PC-3 (cell line): ENCODE results near the gene FBF1. TPM values are rescaled to one million over a fixed set of nuclear protein-coding genes. Genes with fewer than 3 reads are reported as not detected.
A peak's percentile ranks its signal among the peaks of the same experiment; 100 is the strongest.
"Not testable (repeated sequence)": the region's sequence is repeated elsewhere in the genome, so short reads cannot be mapped to it uniquely, and the experiment has no call there.

Experiments used
- ATAC-seq: fragments of 200-7000 bp; cut with Tn5 transposase; 2 replicates; pipeline ENCODE4 v1.9.1; 2020; ENCODE audit warnings: mild to moderate bottlenecking, moderate library complexity
- BruUV-seq: library from RNA; stranded (reverse); fragments of 400-500 nt; replicated peaks from 2 replicates; lab custom pipeline; 2021; lab: Mats Ljungman, UMichigan
- CTCF ChIA-PET: fragments of 300-600 bp; sonication (Branson Sonifier 250); formaldehyde crosslinking; loops from one replicate; lab custom pipeline; 2022; ENCODE audit warnings: antibody characterized with exemption; lab: Charles Lee
- POLR2A ChIA-PET: fragments of 300-600 bp; sonication (Branson Sonifier 250); formaldehyde crosslinking; loops from one replicate; lab custom pipeline; 2022; ENCODE audit warnings: antibody characterized with exemption; ENCODE audit not compliant: unreplicated experiment; lab: Charles Lee
- DNase-seq: peaks from one replicate; pipeline ENCODE4 v3.0.0-alpha.2; 2015
- H2AFZ ChIP-seq: fragments of 300-600 bp; sonication (generic); 2 replicates; pipeline ENCODE4 v1.6.0; 2016; ENCODE audit warnings: antibody characterized with exemption, low read length
- H3F3A ChIP-seq: fragments of 300-600 bp; sonication (generic); one replicate; pipeline ENCODE4 v1.6.0; 2017; ENCODE audit warnings: antibody characterized with exemption, low read length, control low read depth, mild to moderate bottlenecking; ENCODE audit not compliant: unreplicated experiment
- H3K27ac ChIP-seq: fragments of 300-600 bp; sonication (generic); 2 replicates; pipeline ENCODE4 v1.5.1; 2016; ENCODE audit warnings: mild to moderate bottlenecking, low read length
- H3K27me3 ChIP-seq: fragments of 300-600 bp; sonication (generic); 2 replicates; pipeline ENCODE4 v1.6.1; 2016; ENCODE audit warnings: low read length, mixed read lengths
- H3K36me3 ChIP-seq: fragments of 300-600 bp; sonication (generic); 2 replicates; pipeline ENCODE4 v1.6.1; 2016; ENCODE audit warnings: low read depth, mixed run types, low read length, mixed read lengths
- H3K4me1 ChIP-seq: fragments of 300-600 bp; sonication (generic); 2 replicates; pipeline ENCODE4 v1.5.1; 2016; ENCODE audit warnings: low read length; ENCODE audit not compliant: insufficient read depth
- H3K4me2 ChIP-seq: fragments of 300-600 bp; sonication (generic); 2 replicates; pipeline ENCODE4 v1.6.0; 2016; ENCODE audit warnings: low read length
- H3K4me3 ChIP-seq: fragments of 300-600 bp; sonication (generic); 2 replicates; pipeline ENCODE4 v1.5.1; 2016; ENCODE audit warnings: mild to moderate bottlenecking, low read length, mixed read lengths
- H3K79me2 ChIP-seq: fragments of 300-600 bp; sonication (generic); 2 replicates; pipeline ENCODE4 v1.6.1; 2017; ENCODE audit warnings: low read length, mixed read lengths
- H3K9ac ChIP-seq: fragments of 300-600 bp; sonication (generic); 2 replicates; pipeline ENCODE4 v1.6.0; 2016; ENCODE audit warnings: mild to moderate bottlenecking, low read length
- H3K9me2 ChIP-seq: fragments of 300-600 bp; sonication (generic); replicated peaks from 2 replicates; pipeline ENCODE4 v1.6.1; 2016; ENCODE audit warnings: mixed run types, low read length, mixed read lengths
- H3K9me3 ChIP-seq: fragments of 300-600 bp; sonication (generic); 2 replicates; pipeline ENCODE4 v1.6.1; 2016; ENCODE audit warnings: low read length, mixed read lengths
- H4K20me1 ChIP-seq: fragments of 300-600 bp; sonication (generic); 2 replicates; pipeline ENCODE4 v1.6.1; 2016; ENCODE audit warnings: low read length, mixed read lengths
- EZH2 ChIP-seq: fragments of 300-600 bp; sonication (generic); IDR thresholded peaks from one replicate; pipeline ENCODE4 v1.6.1; 2017; ENCODE audit warnings: antibody characterized with exemption, mild to moderate bottlenecking, low read length; ENCODE audit not compliant: unreplicated experiment
- EZH2phosphoT487 ChIP-seq: fragments of 300-600 bp; sonication (generic); IDR thresholded peaks from 2 replicates; pipeline ENCODE4 v1.6.1; 2018; ENCODE audit warnings: mild to moderate bottlenecking, antibody characterized with exemption, low read length, borderline replicate concordance
- intact Hi-C: fragments of 100-400 bp; cut with micrococcal nuclease; formaldehyde crosslinking; loops from 2 replicates; pipeline ENCODE4 v1.9.0; 2023
- total RNA-seq: library from RNA; depleted of rRNA; stranded (reverse); fragments of >200 nt; gene quantifications from 2 replicates; pipeline ENCODE4 v1.2.3, GENCODE V29; 2014
- TF ChIP-seq, protein P1 (sequence below): fragments of 300-600 bp; sonication (generic); conservative IDR thresholded peaks from 2 replicates; pipeline ENCODE4 v1.5.1; 2017; ENCODE audit warnings: antibody characterized with exemption, low read depth, mild to moderate bottlenecking, low read length

The FBF1 gene
- total RNA-seq, 1 experiment from 2014 or later = 39.2 TPM

GRCh38 chr17:75891022-75891604 lies 49.7 kb downstream of the FBF1 start:
- intact Hi-C loops = no loop called here

DNA sequence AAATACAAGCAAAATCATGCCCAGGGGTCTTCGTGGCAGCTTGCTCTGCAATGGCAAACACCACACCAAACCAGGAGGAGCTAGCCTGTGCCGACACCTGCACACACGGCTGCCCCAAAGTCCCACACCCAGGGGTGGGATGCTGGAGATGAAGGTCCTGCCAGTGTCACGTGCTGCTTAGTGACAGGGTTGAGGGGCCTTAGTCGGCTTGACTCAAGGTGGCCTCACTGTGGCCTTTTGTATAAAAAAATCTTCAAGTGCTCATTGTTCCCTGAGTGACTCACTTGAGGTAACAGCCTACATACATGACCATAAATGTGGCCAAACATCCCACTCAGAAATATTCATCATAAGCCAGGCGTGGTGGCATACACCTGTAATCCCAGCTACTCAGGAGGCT lies 51.4 kb downstream of the FBF1 start:
- DNase-seq (peak; percentile 60), ATAC-seq (peak; percentile 70)
- TSS peak; percentile 35 for BruUV-seq
- no peak overlapping the region for H3K4me3 ChIP-seq
- ChIA-PET CTCF (interaction anchor here (1.2 kb wide), 1 partner anchor 44 kb away, joined by 3 read pairs; no protein-coding TSS in a partner anchor), POLR2A (no interaction called here)
- TF ChIP-seq EZH2phosphoT487 (no peak), EZH2 (no peak)
- TF ChIP-seq, protein P1, sequence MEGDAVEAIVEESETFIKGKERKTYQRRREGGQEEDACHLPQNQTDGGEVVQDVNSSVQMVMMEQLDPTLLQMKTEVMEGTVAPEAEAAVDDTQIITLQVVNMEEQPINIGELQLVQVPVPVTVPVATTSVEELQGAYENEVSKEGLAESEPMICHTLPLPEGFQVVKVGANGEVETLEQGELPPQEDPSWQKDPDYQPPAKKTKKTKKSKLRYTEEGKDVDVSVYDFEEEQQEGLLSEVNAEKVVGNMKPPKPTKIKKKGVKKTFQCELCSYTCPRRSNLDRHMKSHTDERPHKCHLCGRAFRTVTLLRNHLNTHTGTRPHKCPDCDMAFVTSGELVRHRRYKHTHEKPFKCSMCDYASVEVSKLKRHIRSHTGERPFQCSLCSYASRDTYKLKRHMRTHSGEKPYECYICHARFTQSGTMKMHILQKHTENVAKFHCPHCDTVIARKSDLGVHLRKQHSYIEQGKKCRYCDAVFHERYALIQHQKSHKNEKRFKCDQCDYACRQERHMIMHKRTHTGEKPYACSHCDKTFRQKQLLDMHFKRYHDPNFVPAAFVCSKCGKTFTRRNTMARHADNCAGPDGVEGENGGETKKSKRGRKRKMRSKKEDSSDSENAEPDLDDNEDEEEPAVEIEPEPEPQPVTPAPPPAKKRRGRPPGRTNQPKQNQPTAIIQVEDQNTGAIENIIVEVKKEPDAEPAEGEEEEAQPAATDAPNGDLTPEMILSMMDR = peak; percentile 34; the same call in 1 of the 2 replicates
- no peaks in the 10 kb centered on the region for H3K9me2 ChIP-seq
- H3K9me3 ChIP-seq = no peaks in the 10 kb centered on the region
- no peaks in the 10 kb centered on the region for H3K4me1 ChIP-seq
- H2AFZ ChIP-seq = no peak overlapping the region
- H3K4me2 ChIP-seq = no peak overlapping the region
- H3K27me3 ChIP-seq = no peaks in the 10 kb centered on the region
- H4K20me1 ChIP-seq = no peaks in the 10 kb centered on the region
- H3K79me2 ChIP-seq = peaks cover 12% of the 10 kb centered on the region; the same call in 1 of the 2 replicates
- no peaks in the 10 kb centered on the region for H3F3A ChIP-seq
- no peak overlapping the region for H3K9ac ChIP-seq
- intact Hi-C loops = no loop called here
- peaks cover 3% of the 10 kb centered on the region; the same call in 1 of the 2 replicates for H3K36me3 ChIP-seq
- H3K27ac ChIP-seq = no peak overlapping the region

More at GRCh38 chr17:75891022-75891604, 49.7 kb downstream of the FBF1 start:
- peaks cover 28% of the 10 kb centered on the region for H3K79me2 ChIP-seq
- H3K9me3 ChIP-seq = no peaks in the 10 kb centered on the region
- peaks cover 9% of the 10 kb centered on the region for H3K4me1 ChIP-seq
- H3K9me2 ChIP-seq = no peaks in the 10 kb centered on the region
- ChIA-PET POLR2A (no interaction called here), CTCF (no interaction called here)
- DNase-seq = no peak
- no peak overlapping the region for H3K9ac ChIP-seq
- H3K4me2 ChIP-seq = no peak overlapping the region
- no peaks in the 10 kb centered on the region for H3K27me3 ChIP-seq
- no peak for ATAC-seq
- H3K27ac ChIP-seq = no peak overlapping the region
- BruUV-seq = no TSS peak
- H2AFZ ChIP-seq = no peak overlapping the region
- H3F3A ChIP-seq = no peaks in the 10 kb centered on the region
- no peak for TF ChIP-seq EZH2phosphoT487
- no peak for TF ChIP-seq EZH2
- TF ChIP-seq, protein P1 = no peak
- no peaks in the 10 kb centered on the region for H4K20me1 ChIP-seq
- peaks cover 3% of the 10 kb centered on the region; the same call in 1 of the 2 replicates for H3K36me3 ChIP-seq
- no peak overlapping the region for H3K4me3 ChIP-seq

DNA sequence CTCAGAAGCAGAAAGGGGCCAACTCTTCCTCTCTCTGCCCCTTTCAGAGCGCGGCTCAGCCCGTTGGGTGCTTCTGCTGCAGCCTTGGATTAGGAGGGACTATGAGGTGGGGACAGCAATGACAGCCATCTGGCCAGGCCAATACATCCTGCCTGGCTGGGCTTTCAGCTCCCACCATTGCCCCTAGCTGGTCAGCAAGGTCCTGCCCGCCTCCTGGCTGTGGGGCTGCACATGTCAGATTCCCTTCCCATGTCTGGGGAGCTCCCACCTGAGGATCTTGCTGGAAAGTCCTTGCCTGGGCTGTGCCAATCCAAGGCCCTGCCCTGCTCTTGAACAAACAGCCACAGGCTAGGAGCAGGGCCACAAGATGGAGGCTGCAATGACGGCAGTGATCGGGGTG lies 52.4 kb downstream of the FBF1 start:
- CTCF ChIA-PET = no interaction called here
- BruUV-seq = no TSS peak
- no peaks in the 10 kb centered on the region for H3F3A ChIP-seq
- DNase-seq (no peak), ATAC-seq (no peak)
- POLR2A ChIA-PET = interaction anchor here (0.5 kb wide), 1 partner anchor 105 kb away, joined by 16 read pairs; no protein-coding TSS in a partner anchor
- TF ChIP-seq, protein P1 = no peak
- TF ChIP-seq EZH2 (no peak), EZH2phosphoT487 (no peak)
- H3K4me1 ChIP-seq = no peaks in the 10 kb centered on the region
- no peak overlapping the region for H3K4me2 ChIP-seq
- no peak overlapping the region for H3K9ac ChIP-seq
- no peaks in the 10 kb centered on the region for H3K27me3 ChIP-seq
- no peaks in the 10 kb centered on the region for H3K9me3 ChIP-seq
- H3K79me2 ChIP-seq = peaks cover 3% of the 10 kb centered on the region; the same call in 1 of the 2 replicates
- H4K20me1 ChIP-seq = no peaks in the 10 kb centered on the region
- no peak overlapping the region for H3K4me3 ChIP-seq
- H3K36me3 ChIP-seq = peaks cover 3% of the 10 kb centered on the region; the same call in 1 of the 2 replicates
- intact Hi-C loops = no loop called here
- no peaks in the 10 kb centered on the region for H3K9me2 ChIP-seq
- H2AFZ ChIP-seq = no peak overlapping the region
- H3K27ac ChIP-seq = no peak overlapping the region

- H3F3A ChIP-seq, H2AFZ ChIP-seq, H3K4me2 ChIP-seq, POLR2A ChIA-PET, H3K36me3 ChIP-seq, H3K9ac ChIP-seq, H3K4me1 ChIP-seq, BruUV-seq, H3K79me2 ChIP-seq, CTCF ChIA-PET, ATAC-seq, H3K27ac ChIP-seq, H3K27me3 ChIP-seq, H4K20me1 ChIP-seq, H3K4me3 ChIP-seq, H3K9me2 ChIP-seq, DNase-seq, H3K9me3 ChIP-seq, intact Hi-C loops: not testable (repeated sequence)
Measured at GRCh38 chr17:75885860-75886259, 55.0 kb downstream of the FBF1 start.
